ENCODE measurements around the gene HRH2. TPM values are rescaled to one million over a fixed set of nuclear protein-coding genes. Genes with fewer than 3 reads are reported as not detected.

HRH2 gene
- total RNA-seq, 1 experiment from 2014 or later, result 9.3 TPM

GRCh38 chr5:175738126-175738525 is 80.3 kb downstream of the HRH2 start:
- H3K27ac Mint-ChIP-seq, result no peak overlapping the region
- H3K36me3 Mint-ChIP-seq, result peaks cover 3% of the 10 kb centered on the region; the same call in 1 of the 2 replicates
- H3K27me3 Mint-ChIP-seq (ENCODE audit: low read depth), result peaks cover 3% of the 10 kb centered on the region
- peaks cover 4% of the 10 kb centered on the region for H3K4me1 Mint-ChIP-seq
- peaks cover 6% of the 10 kb centered on the region for H3K9me3 Mint-ChIP-seq
- ChIA-PET POLR2A (no interaction called here), CTCF (interaction anchor here (0.8 to 5.4 kb wide), 2 partner anchors 8 to 204 kb away, joined by 3 to 54 read pairs; no protein-coding TSS in a partner anchor)
- DNase-seq (ENCODE audit: low spot score) (no peak), ATAC-seq (no peak)
- no peak for TF ChIP-seq ATF2 (CRISPR knock-in tag; IDR thresholded peaks at IDR 0.05; ENCODE audit: borderline replicate concordance, low read depth)
- no peak for TF ChIP-seq MXD4 (CRISPR knock-in tag; IDR thresholded peaks at IDR 0.05; ENCODE audit: borderline replicate concordance)
- TF ChIP-seq, protein P1, sequence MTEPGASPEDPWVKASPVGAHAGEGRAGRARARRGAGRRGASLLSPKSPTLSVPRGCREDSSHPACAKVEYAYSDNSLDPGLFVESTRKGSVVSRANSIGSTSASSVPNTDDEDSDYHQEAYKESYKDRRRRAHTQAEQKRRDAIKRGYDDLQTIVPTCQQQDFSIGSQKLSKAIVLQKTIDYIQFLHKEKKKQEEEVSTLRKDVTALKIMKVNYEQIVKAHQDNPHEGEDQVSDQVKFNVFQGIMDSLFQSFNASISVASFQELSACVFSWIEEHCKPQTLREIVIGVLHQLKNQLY (CRISPR knock-in tag; IDR thresholded peaks at IDR 0.05), result no peak
- TF ChIP-seq FOXP1 (CRISPR knock-in tag; IDR thresholded peaks at IDR 0.05; ENCODE audit: borderline replicate concordance), result no peak
- no peak for TF ChIP-seq HMGXB4 (CRISPR knock-in tag; IDR thresholded peaks at IDR 0.05)
- TF ChIP-seq FOXJ3 (CRISPR knock-in tag; IDR thresholded peaks at IDR 0.05; ENCODE audit: borderline replicate concordance), result no peak
- no peak for TF ChIP-seq RELA (CRISPR knock-in tag; IDR thresholded peaks at IDR 0.05; ENCODE audit: borderline replicate concordance)
- TF ChIP-seq NR1H2 (CRISPR knock-in tag; IDR thresholded peaks at IDR 0.05), result no peak
- TF ChIP-seq, protein P2, sequence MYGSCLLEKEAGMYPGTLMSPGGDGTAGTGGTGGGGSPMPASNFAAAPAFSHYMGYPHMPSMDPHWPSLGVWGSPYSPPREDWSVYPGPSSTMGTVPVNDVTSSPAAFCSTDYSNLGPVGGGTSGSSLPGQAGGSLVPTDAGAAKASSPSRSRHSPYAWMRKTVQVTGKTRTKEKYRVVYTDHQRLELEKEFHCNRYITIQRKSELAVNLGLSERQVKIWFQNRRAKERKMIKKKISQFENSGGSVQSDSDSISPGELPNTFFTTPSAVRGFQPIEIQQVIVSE (CRISPR knock-in tag; IDR thresholded peaks at IDR 0.05; ENCODE audit: borderline replicate concordance), result no peak
- TF ChIP-seq ELF4 (CRISPR knock-in tag; IDR thresholded peaks at IDR 0.05; ENCODE audit: low read depth), result no peak
- TF ChIP-seq AR (CRISPR knock-in tag; IDR thresholded peaks at IDR 0.05), result no peak
- H3K4me3 Mint-ChIP-seq, result no peak overlapping the region

GRCh38 chr5:175738602-175739133 is 80.8 kb downstream of the HRH2 start:
- CTCF ChIA-PET, result interaction anchor here (1.0 to 5.4 kb wide), 2 partner anchors 8 to 205 kb away, joined by 3 to 54 read pairs; no protein-coding TSS in a partner anchor

More at GRCh38 chr5:175738602-175739133, 80.8 kb downstream of the HRH2 start:
- TF ChIP-seq TEAD4 (CRISPR knock-in tag; IDR thresholded peaks at IDR 0.05) (no peak), RORB (CRISPR knock-in tag; IDR thresholded peaks at IDR 0.05) (no peak), CREB1 (CRISPR knock-in tag; IDR thresholded peaks at IDR 0.05) (no peak), NFATC4 (CRISPR knock-in tag; IDR thresholded peaks at IDR 0.05) (no peak), NR3C1 (CRISPR knock-in tag; conservative IDR thresholded peaks at IDR 0.05; ENCODE audit: low read depth) (no peak), TEAD1 (CRISPR knock-in tag; IDR thresholded peaks at IDR 0.05) (no peak), FOXK1 (CRISPR knock-in tag; IDR thresholded peaks at IDR 0.05) (no peak), ZNF317 (CRISPR knock-in tag; IDR thresholded peaks at IDR 0.05; ENCODE audit: borderline replicate concordance, low read depth) (no peak), OVOL2 (CRISPR knock-in tag; IDR thresholded peaks at IDR 0.05; ENCODE audit: borderline replicate concordance) (no peak), SOX15 (CRISPR knock-in tag; IDR thresholded peaks at IDR 0.05) (no peak)
- TF ChIP-seq, protein P3, sequence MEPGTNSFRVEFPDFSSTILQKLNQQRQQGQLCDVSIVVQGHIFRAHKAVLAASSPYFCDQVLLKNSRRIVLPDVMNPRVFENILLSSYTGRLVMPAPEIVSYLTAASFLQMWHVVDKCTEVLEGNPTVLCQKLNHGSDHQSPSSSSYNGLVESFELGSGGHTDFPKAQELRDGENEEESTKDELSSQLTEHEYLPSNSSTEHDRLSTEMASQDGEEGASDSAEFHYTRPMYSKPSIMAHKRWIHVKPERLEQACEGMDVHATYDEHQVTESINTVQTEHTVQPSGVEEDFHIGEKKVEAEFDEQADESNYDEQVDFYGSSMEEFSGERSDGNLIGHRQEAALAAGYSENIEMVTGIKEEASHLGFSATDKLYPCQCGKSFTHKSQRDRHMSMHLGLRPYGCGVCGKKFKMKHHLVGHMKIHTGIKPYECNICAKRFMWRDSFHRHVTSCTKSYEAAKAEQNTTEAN (CRISPR knock-in tag; IDR thresholded peaks at IDR 0.05), result no peak
- Mint-ChIP-seq H3K4me3 (no peak overlapping the region), H3K4me1 (peaks cover 4% of the 10 kb centered on the region), H3K36me3 (no peaks in the 10 kb centered on the region; the same call in 1 of the 2 replicates), H3K27ac (no peak overlapping the region), H3K27me3 (ENCODE audit: low read depth) (peaks cover 3% of the 10 kb centered on the region), H3K9me3 (peaks cover 2% of the 10 kb centered on the region)
- POLR2A ChIA-PET, result no interaction called here
- ATAC-seq (no peak), DNase-seq (ENCODE audit: low spot score) (no peak)

All from WTC11 (cell line).